ENCODE measurements around the gene ALX3.

Gene ALX3

DNA sequence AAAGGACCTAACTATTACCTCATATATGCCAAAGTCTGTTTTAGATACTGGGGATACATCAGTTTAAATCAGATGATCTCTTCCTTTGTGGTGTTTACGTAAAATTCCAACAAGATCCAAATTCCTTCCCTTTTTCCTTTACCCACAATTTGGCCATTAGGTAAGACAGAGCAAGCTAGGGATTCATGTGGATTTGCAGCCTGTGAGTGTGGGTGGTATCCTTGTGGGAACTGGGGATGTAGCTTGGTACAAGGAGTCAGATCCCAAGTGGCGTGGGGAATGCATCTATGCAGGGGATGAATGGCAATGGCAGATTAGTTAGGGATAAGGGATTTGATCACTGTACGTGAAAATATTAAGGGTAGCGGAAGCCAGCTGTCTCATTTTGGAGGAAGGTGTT lies 45.9 kb downstream of the ALX3 start:
- H3K4me3 ChIP-seq (ENCODE audit: low read length in 2 of 2) = no peak overlapping the region
- no peak overlapping the region for H2AK5ac ChIP-seq (ENCODE audit: low read depth, low read length)
- no peak overlapping the region for H2BK120ac ChIP-seq (ENCODE audit: low read depth, low read length)
- no peak overlapping the region for H2BK15ac ChIP-seq (ENCODE audit: low read length)
- no peak overlapping the region for H3K14ac ChIP-seq (ENCODE audit: low read length)
- no peaks in the 10 kb centered on the region for H3K79me1 ChIP-seq (ENCODE audit: low read depth, low read length)
- WGBS, 2 donors (ENCODE audit: extremely low coverage in 2 of 2, insufficient read length in 2 of 2, insufficient replicate concordance in 1 of 2) = no CpG with 5 or more reads among the region's 4 CpGs
- no peak overlapping the region for H2BK12ac ChIP-seq (ENCODE audit: low read length)
- H2BK5ac ChIP-seq (ENCODE audit: low read length) = no peak overlapping the region
- no peak overlapping the region for H3K9ac ChIP-seq (ENCODE audit: low read depth, low read length, poor library complexity)
- no peak overlapping the region for H3K18ac ChIP-seq (ENCODE audit: low read length)
- H4K91ac ChIP-seq (ENCODE audit: low read depth, low read length, poor library complexity) = no peak overlapping the region
- no peak overlapping the region for H3K4me2 ChIP-seq (ENCODE audit: insufficient read depth, low read length, poor library complexity, severe bottlenecking)
- DNase-seq (ENCODE audit: low spot score) = no peak
- no peak overlapping the region for H4K8ac ChIP-seq (ENCODE audit: low read depth, low read length)
- no peaks in the 10 kb centered on the region for H3K4me1 ChIP-seq (ENCODE audit: control insufficient read depth in 2 of 2, insufficient read depth in 1 of 2, low read depth in 1 of 2, low read length in 2 of 2)
- no peak overlapping the region for H3K4ac ChIP-seq (ENCODE audit: low read length)
- H3K27ac ChIP-seq (replicated peaks; ENCODE audit: low read length) = no peak overlapping the region
- no peaks in the 10 kb centered on the region for H3K27me3 ChIP-seq (ENCODE audit: control insufficient read depth in 3 of 3, insufficient read depth in 3 of 3, low read depth in 1 of 3, low read length in 3 of 3)
- H3K9me3 ChIP-seq (replicated peaks in 1 of 2; ENCODE audit: control insufficient read depth in 2 of 2, insufficient read depth in 1 of 2, low read depth in 1 of 2, low read length in 2 of 2) = no peaks in the 10 kb centered on the region
- H3K36me3 ChIP-seq (replicated peaks in 1 of 2; ENCODE audit: control insufficient read depth in 2 of 2, insufficient read depth in 2 of 2, low read length in 2 of 2) = peaks cover 20 to 61% of the 10 kb centered on the region in 2 donors
- H3K23ac ChIP-seq (ENCODE audit: low read depth, low read length, poor library complexity) = no peak overlapping the region
- H2AFZ ChIP-seq (ENCODE audit: low read length) = no peak overlapping the region

DNA sequence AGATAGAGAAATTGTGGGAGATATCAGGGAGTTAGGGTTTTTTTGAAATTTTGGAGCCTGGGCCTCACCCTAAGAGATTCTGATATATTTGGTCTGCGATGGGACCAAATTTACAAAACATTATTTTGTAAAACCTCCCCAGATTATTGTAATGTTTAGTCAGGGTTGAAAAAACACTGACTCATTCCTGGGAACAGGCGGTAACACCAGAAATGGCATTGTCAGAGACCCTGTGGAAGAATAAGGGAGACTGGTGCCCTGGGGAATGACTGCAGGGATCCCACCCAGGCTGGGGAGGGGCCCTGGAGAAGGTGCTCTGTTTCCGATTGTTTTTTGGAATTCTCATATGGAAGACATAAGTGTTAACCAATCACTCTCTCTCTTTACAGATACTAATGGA lies 49.2 kb downstream of the ALX3 start:
- Histone ChIP-seq H3K79me1 (ENCODE audit: low read depth, low read length) (no peaks in the 10 kb centered on the region), H2BK15ac (ENCODE audit: low read length) (no peak overlapping the region), H3K4me1 (ENCODE audit: control insufficient read depth in 2 of 2, insufficient read depth in 1 of 2, low read depth in 1 of 2, low read length in 2 of 2) (no peaks in the 10 kb centered on the region), H2BK12ac (ENCODE audit: low read length) (no peak overlapping the region), H3K27me3 (ENCODE audit: control insufficient read depth in 3 of 3, insufficient read depth in 3 of 3, low read depth in 1 of 3, low read length in 3 of 3) (no peaks in the 10 kb centered on the region), H4K91ac (ENCODE audit: low read depth, low read length, poor library complexity) (no peak overlapping the region), H2AK5ac (ENCODE audit: low read depth, low read length) (no peak overlapping the region), H3K9me3 (replicated peaks in 1 of 2; ENCODE audit: control insufficient read depth in 2 of 2, insufficient read depth in 1 of 2, low read depth in 1 of 2, low read length in 2 of 2) (no peaks in the 10 kb centered on the region), H3K23ac (ENCODE audit: low read depth, low read length, poor library complexity) (no peak overlapping the region), H3K9ac (ENCODE audit: low read depth, low read length, poor library complexity) (no peak overlapping the region), H3K4me3 (ENCODE audit: low read length in 2 of 2) (no peak overlapping the region), H2BK5ac (ENCODE audit: low read length) (no peak overlapping the region), H3K14ac (ENCODE audit: low read length) (no peak overlapping the region), H3K27ac (replicated peaks; ENCODE audit: low read length) (no peak overlapping the region), H2BK120ac (ENCODE audit: low read depth, low read length) (no peak overlapping the region), H4K8ac (ENCODE audit: low read depth, low read length) (no peak overlapping the region), H2AFZ (ENCODE audit: low read length) (no peak overlapping the region), H3K36me3 (replicated peaks in 1 of 2; ENCODE audit: control insufficient read depth in 2 of 2, insufficient read depth in 2 of 2, low read length in 2 of 2) (peaks cover 44 to 94% of the 10 kb centered on the region in 2 donors), H3K4me2 (ENCODE audit: insufficient read depth, low read length, poor library complexity, severe bottlenecking) (no peak overlapping the region), H3K18ac (ENCODE audit: low read length) (no peak overlapping the region), H3K4ac (ENCODE audit: low read length) (no peak overlapping the region)
- no peak for DNase-seq (ENCODE audit: low spot score)
- WGBS, 2 donors (ENCODE audit: extremely low coverage in 2 of 2, insufficient read length in 2 of 2, insufficient replicate concordance in 1 of 2) = no CpG with 5 or more reads among the region's 3 CpGs

DNA sequence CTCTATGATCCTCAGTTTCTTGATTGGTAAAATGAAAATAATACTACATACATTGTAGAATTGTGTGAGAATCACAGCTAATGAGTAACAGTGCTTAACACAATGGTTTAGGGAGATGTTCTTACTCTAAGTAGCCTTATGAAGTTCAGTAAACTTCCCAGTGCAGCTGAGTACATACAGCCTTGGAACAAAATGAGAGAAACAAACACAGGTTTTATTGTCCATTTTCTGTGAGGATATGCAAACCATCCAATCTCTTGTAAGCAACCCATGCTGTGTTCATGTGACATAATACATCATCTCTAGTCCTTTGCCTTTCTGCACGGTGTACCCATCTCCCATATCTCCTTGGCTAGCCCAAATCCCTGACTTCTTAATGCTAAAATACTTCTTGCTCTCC lies 50.7 kb downstream of the ALX3 start:
- Histone ChIP-seq H4K91ac (ENCODE audit: low read depth, low read length, poor library complexity) (no peak overlapping the region), H3K4me1 (ENCODE audit: control insufficient read depth in 2 of 2, insufficient read depth in 1 of 2, low read depth in 1 of 2, low read length in 2 of 2) (no peaks in the 10 kb centered on the region), H3K18ac (ENCODE audit: low read length) (no peak overlapping the region), H2BK15ac (ENCODE audit: low read length) (no peak overlapping the region), H3K79me1 (ENCODE audit: low read depth, low read length) (no peaks in the 10 kb centered on the region), H2BK12ac (ENCODE audit: low read length) (no peak overlapping the region), H3K27ac (replicated peaks; ENCODE audit: low read length) (no peak overlapping the region), H2BK120ac (ENCODE audit: low read depth, low read length) (no peak overlapping the region), H4K8ac (ENCODE audit: low read depth, low read length) (no peak overlapping the region), H3K23ac (ENCODE audit: low read depth, low read length, poor library complexity) (no peak overlapping the region), H2BK5ac (ENCODE audit: low read length) (no peak overlapping the region), H3K4ac (ENCODE audit: low read length) (no peak overlapping the region), H3K27me3 (ENCODE audit: control insufficient read depth in 3 of 3, insufficient read depth in 3 of 3, low read depth in 1 of 3, low read length in 3 of 3) (no peaks in the 10 kb centered on the region), H3K9me3 (replicated peaks in 1 of 2; ENCODE audit: control insufficient read depth in 2 of 2, insufficient read depth in 1 of 2, low read depth in 1 of 2, low read length in 2 of 2) (no peaks in the 10 kb centered on the region), H3K4me2 (ENCODE audit: insufficient read depth, low read length, poor library complexity, severe bottlenecking) (no peak overlapping the region), H2AFZ (ENCODE audit: low read length) (no peak overlapping the region), H3K14ac (ENCODE audit: low read length) (no peak overlapping the region), H2AK5ac (ENCODE audit: low read depth, low read length) (no peak overlapping the region), H3K36me3 (replicated peaks in 1 of 2; ENCODE audit: control insufficient read depth in 2 of 2, insufficient read depth in 2 of 2, low read length in 2 of 2) (peaks cover 55 to 100% of the 10 kb centered on the region in 2 donors), H3K4me3 (ENCODE audit: low read length in 2 of 2) (no peak overlapping the region), H3K9ac (ENCODE audit: low read depth, low read length, poor library complexity) (no peak overlapping the region)
- no CpG with 5 or more reads among the region's 1 CpG for WGBS, 2 donors (ENCODE audit: extremely low coverage in 2 of 2, insufficient read length in 2 of 2, insufficient replicate concordance in 1 of 2)
- no peak for DNase-seq (ENCODE audit: low spot score)

DNA sequence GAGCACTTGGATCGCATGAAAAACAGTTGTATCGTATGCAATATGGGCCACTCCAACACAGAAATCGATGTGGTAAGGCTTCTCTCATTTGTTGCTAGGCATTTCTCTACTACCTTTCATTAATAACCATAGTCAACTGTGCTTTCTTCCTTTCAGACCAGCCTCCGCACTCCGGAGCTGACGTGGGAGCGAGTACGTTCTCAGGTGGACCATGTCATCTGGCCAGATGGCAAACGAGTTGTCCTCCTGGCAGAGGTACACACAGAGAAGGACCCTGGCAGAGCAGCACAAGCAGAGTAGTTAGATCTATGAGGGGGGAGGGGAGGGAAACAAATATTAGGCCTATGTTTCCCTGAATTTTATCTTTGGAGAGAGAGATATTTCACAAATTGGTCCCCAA lies 52.1 kb downstream of the ALX3 start:
- no peaks in the 10 kb centered on the region for H3K79me1 ChIP-seq (ENCODE audit: low read depth, low read length)
- H3K27me3 ChIP-seq (ENCODE audit: control insufficient read depth in 3 of 3, insufficient read depth in 3 of 3, low read depth in 1 of 3, low read length in 3 of 3) = no peaks in the 10 kb centered on the region
- H2BK120ac ChIP-seq (ENCODE audit: low read depth, low read length) = no peak overlapping the region
- no CpG with 5 or more reads among the region's 9 CpGs for WGBS, 2 donors (ENCODE audit: extremely low coverage in 2 of 2, insufficient read length in 2 of 2, insufficient replicate concordance in 1 of 2)
- H3K36me3 ChIP-seq (replicated peaks in 1 of 2; ENCODE audit: control insufficient read depth in 2 of 2, insufficient read depth in 2 of 2, low read length in 2 of 2) = peaks cover 55 to 99% of the 10 kb centered on the region in 2 donors
- H3K18ac ChIP-seq (ENCODE audit: low read length) = no peak overlapping the region
- H4K91ac ChIP-seq (ENCODE audit: low read depth, low read length, poor library complexity) = no peak overlapping the region
- no peak overlapping the region for H2BK5ac ChIP-seq (ENCODE audit: low read length)
- H2BK15ac ChIP-seq (ENCODE audit: low read length) = no peak overlapping the region
- H3K4me3 ChIP-seq (ENCODE audit: low read length in 2 of 2) = no peak overlapping the region
- no peak overlapping the region for H2AK5ac ChIP-seq (ENCODE audit: low read depth, low read length)
- H3K4me2 ChIP-seq (ENCODE audit: insufficient read depth, low read length, poor library complexity, severe bottlenecking) = no peak overlapping the region
- H3K14ac ChIP-seq (ENCODE audit: low read length) = no peak overlapping the region
- H3K9me3 ChIP-seq (replicated peaks in 1 of 2; ENCODE audit: control insufficient read depth in 2 of 2, insufficient read depth in 1 of 2, low read depth in 1 of 2, low read length in 2 of 2) = no peaks in the 10 kb centered on the region
- no peak overlapping the region for H3K23ac ChIP-seq (ENCODE audit: low read depth, low read length, poor library complexity)
- H3K9ac ChIP-seq (ENCODE audit: low read depth, low read length, poor library complexity) = no peak overlapping the region
- H3K27ac ChIP-seq (replicated peaks; ENCODE audit: low read length) = no peak overlapping the region
- no peak overlapping the region for H4K8ac ChIP-seq (ENCODE audit: low read depth, low read length)
- H2AFZ ChIP-seq (ENCODE audit: low read length) = no peak overlapping the region
- no peaks in the 10 kb centered on the region for H3K4me1 ChIP-seq (ENCODE audit: control insufficient read depth in 2 of 2, insufficient read depth in 1 of 2, low read depth in 1 of 2, low read length in 2 of 2)
- DNase-seq (ENCODE audit: low spot score) = no peak
- H3K4ac ChIP-seq (ENCODE audit: low read length) = no peak overlapping the region
- H2BK12ac ChIP-seq (ENCODE audit: low read length) = no peak overlapping the region
